Astrocyte of the cerebellum (primary cell): ENCODE results near the gene ZNF521.

Experiments used
- DNase-seq: peaks from one replicate; pipeline ENCODE4 v3.0.0-alpha.2; 2011; ENCODE audit warnings: low read depth
- H3K4me3 ChIP-seq: 2 replicates; pipeline ENCODE4 v1.5.1; 2011; ENCODE audit warnings: mild to moderate bottlenecking, low read depth, low read length, moderate library complexity
- in situ Hi-C: cut with HindIII; loops from 2 replicates; pipeline ENCODE4 v1.10.0; 2017; ENCODE audit warnings: low sequenced_read_pairs
- TF ChIP-seq, protein P1 (sequence below): IDR thresholded peaks from 2 replicates; pipeline ENCODE4 v1.5.1; 2012; ENCODE audit warnings: low read length, low read depth, moderate library complexity, mild to moderate bottlenecking; ENCODE audit errors: missing control alignments

The ZNF521 gene

DNA sequence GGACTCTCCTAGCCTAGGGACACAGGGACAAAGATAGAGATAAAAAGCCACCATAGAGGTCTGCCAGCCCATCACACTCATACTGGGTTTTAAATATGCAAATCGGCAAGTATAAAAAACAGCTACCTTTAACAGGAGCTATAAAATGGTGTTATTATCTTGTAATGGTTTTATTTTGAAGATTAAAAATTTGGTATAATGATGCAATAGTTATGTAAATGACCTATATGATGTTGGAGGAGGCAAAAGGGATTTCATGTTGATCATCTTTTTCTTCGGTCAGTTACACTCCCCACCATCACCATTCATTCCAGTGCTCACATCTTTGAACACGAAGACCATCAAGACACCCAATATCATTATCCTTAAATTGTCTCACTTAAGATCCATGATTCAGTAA lies 11.2 kb downstream of the ZNF521 start:
- in situ Hi-C loops = no loop called here
- TF ChIP-seq, protein P1, sequence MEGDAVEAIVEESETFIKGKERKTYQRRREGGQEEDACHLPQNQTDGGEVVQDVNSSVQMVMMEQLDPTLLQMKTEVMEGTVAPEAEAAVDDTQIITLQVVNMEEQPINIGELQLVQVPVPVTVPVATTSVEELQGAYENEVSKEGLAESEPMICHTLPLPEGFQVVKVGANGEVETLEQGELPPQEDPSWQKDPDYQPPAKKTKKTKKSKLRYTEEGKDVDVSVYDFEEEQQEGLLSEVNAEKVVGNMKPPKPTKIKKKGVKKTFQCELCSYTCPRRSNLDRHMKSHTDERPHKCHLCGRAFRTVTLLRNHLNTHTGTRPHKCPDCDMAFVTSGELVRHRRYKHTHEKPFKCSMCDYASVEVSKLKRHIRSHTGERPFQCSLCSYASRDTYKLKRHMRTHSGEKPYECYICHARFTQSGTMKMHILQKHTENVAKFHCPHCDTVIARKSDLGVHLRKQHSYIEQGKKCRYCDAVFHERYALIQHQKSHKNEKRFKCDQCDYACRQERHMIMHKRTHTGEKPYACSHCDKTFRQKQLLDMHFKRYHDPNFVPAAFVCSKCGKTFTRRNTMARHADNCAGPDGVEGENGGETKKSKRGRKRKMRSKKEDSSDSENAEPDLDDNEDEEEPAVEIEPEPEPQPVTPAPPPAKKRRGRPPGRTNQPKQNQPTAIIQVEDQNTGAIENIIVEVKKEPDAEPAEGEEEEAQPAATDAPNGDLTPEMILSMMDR = no peak
- no peak for DNase-seq
- H3K4me3 ChIP-seq = no peak overlapping the region

DNA sequence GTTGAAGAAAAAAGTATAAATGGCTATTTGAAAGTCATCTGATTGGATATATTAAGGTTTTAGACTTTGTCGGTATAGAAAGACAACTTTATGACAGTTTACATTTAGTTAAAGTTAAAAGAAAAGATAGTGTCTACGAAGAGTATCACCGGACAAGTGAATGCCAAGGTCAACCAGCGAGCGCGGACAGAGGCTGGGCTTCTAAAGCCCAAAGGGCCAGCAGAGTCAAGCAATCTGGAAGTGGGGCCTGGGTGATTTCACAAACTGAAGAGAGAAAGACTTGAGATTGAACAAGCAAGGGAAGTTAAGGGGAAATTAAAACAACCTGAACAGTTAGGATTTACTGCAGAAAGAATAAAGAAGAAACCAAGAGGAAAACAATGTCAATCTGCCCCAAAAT lies 16.3 kb downstream of the ZNF521 start:
- TF ChIP-seq, protein P1 = no peak
- in situ Hi-C loops = no loop called here
- no peak for DNase-seq
- H3K4me3 ChIP-seq = no peak overlapping the region

DNA sequence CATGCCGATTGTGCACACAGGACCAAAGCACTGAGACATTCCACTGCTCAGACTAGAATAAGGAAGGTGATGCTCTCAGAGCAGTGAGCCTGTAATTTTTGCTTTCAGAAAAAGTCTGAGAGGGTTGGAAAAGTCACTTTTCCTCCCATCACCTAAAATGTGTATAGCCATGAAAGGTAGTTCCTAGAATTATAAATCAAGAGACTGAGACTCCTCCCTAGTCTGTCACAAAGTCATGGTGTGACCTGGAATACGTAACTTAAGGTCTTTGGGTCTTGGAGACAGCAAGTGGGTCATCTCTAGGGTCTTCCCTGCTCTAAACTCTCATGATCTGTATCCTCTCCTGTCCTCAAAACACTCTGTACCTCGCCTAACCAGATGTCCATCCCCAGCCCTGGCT lies 16.9 kb downstream of the ZNF521 start:
- TF ChIP-seq, protein P1 = no peak
- no peak for DNase-seq
- in situ Hi-C loops = no loop called here
- no peak overlapping the region for H3K4me3 ChIP-seq

DNA sequence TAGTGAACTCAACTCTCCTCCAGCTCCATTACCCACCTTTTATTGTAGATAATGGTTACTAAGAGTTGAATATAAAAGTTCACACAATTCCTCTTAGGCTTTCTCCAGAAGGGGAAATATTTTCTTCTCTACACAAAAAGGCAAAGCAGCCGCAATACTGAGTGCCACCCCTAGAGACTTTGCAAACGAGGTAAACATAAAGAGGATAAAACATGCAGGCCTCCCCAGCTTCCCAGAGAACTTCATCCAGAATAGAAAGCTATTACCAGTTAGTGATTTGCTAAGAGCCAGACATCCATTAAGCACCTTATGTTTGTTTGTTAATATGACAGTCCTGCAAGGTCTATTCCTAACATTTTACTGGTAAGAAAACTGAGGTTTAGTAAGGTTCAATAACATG lies 17.4 kb downstream of the ZNF521 start:
- no peak overlapping the region for H3K4me3 ChIP-seq
- TF ChIP-seq, protein P1 = peak; percentile 24
- in situ Hi-C loops = no loop called here
- DNase-seq = no peak

DNA sequence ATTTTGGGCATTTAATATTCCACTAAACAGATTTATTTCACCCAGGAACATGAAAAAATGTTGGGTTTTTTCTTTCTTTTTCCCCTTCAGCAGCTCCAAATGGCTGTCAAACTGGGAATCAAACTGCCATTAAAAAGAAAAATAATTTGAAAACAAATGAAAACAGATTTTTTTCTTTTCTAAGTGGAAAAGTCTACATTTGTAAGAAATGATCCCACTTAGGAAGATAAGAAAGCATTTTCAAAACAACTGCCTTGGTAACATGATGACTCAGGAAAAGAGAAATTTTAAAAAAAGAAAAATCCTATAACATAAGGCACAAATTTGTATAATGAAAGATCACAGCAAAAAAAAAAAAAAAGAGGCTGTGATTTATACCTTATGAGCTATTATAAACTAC lies 20.0 kb downstream of the ZNF521 start:
- H3K4me3 ChIP-seq = no peak overlapping the region
- TF ChIP-seq, protein P1 = no peak
- in situ Hi-C loops = no loop called here
- DNase-seq = no peak

DNA sequence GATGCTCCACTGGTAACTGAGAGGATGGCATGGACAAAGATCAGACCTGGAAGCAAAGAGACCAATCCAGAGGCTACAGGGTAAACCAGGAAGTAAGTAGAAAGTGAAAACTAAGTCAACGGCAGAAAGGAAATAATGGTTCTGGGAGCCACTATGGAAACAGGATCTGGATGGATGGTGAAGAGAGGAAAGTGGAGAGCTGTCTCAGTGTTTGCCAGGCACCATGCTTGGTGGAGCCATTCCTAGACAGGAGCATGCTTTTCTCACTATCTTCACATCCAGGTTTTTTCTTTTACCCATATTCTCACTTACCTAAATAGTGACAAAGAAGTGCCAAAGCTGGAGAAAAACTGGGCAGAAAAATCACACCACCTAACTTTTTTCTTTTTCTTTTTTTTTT lies 22.2 kb downstream of the ZNF521 start:
- DNase-seq = no peak
- in situ Hi-C loops = no loop called here
- no peak overlapping the region for H3K4me3 ChIP-seq
- TF ChIP-seq, protein P1 = no peak

DNA sequence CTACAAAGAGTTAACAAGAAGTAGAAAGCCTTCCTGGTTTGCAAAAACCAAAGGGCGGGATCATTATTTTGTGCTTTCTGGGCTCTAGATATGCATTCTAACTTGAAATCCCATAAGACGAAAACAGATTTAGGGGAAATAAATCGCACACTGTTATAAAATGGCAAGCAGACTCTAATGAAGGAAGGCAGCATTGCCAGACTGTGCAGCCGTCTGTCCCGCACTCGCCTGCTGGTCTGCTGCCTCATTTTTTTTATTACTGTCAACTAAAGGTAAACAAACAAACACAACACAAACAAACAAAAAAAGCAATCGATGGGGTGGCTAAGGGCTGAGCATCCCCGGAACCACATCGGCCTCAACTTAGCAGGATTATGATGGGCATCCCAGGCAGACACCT lies 24.4 kb downstream of the ZNF521 start:
- no peak overlapping the region for H3K4me3 ChIP-seq
- in situ Hi-C loops = no loop called here
- TF ChIP-seq, protein P1 = no peak
- DNase-seq = no peak
